ENCODE data around the gene NBEAL1.
"Not testable (repeated sequence)": the region's sequence is repeated elsewhere in the genome, so short reads cannot be mapped to it uniquely, and the experiment has no call there.

Gene NBEAL1

GRCh38 chr2:203237346-203238238 lies 222.9 kb downstream of the NBEAL1 start:
- no peak for DNase-seq

- no peak for DNase-seq
Measured at GRCh38 chr2:203238292-203238703, 223.6 kb downstream of the NBEAL1 start.

- DNase-seq: peak; percentile 91
Measured at GRCh38 chr2:203238704-203239526, 224.2 kb downstream of the NBEAL1 start, which contains the start of gene CYP20A1. CYP20A1 (plus strand) TSS chr2:203239018; CDS start chr2:203239063, 45 bp downstream.

- DNase-seq: no peak
Measured at GRCh38 chr2:203240491-203240890, 225.8 kb downstream of the NBEAL1 start.

- no peak for DNase-seq
Measured at GRCh38 chr2:203242518-203242917, 227.8 kb downstream of the NBEAL1 start.

- DNase-seq: no peak
Measured at GRCh38 chr2:203246646-203247045, 232.0 kb downstream of the NBEAL1 start.

GRCh38 chr2:203252818-203253217 lies 238.1 kb downstream of the NBEAL1 start:
- no peak for DNase-seq

- DNase-seq: not testable (repeated sequence)
Measured at GRCh38 chr2:203253422-203254095, 238.9 kb downstream of the NBEAL1 start.

GRCh38 chr2:203261326-203262159 lies 246.9 kb downstream of the NBEAL1 start:
- no peak for DNase-seq

Measured in NCI-H2029 (cell line).